ENCODE measurements around the gene RGS11.

DNA sequence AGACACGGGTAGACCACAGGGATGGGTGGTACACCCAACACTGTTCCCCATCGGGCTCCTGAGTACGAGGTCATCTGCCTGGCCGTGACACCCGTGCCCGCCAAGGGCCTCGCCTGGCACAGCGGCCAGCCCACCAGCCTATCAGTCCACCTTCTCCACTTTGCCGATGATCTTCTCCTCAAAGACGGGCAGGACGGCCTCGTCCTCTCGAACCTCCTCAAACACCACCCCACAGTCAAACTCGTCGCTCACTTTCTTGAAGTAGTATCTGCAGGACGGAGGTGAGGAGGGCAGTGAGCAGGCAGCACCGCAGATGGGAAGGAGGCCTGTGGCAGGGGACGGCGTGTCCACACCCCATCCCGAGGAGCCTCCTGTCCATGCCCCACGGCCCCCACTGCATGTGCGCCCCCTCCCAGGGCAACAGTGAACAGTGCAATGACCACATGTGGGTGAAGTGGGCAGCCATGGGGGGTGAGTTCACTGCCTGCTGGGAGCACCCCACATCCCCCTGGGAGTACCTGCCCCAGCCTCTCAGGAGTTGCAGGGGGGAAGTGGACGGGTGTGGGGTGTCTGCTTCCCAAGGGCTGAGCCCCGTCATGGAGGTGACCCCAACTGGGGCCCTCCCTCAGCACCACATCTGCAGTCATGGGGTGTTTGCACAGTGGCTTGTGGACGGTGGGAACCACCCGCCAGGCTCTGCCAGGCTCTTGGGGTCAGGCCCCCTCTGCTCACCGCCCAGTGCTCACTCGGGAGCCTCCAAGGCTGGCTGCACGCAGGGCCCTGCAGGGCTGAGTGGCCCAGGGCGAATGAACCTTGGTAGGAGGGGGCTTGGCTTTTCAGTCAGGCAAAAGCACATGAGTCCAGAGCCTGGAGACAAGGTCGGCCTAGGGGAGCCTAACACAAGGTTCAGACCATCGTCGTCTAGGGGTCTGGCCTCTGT is 12.5 kb upstream of the RGS11 start:
- TF ChIP-seq, protein P1, sequence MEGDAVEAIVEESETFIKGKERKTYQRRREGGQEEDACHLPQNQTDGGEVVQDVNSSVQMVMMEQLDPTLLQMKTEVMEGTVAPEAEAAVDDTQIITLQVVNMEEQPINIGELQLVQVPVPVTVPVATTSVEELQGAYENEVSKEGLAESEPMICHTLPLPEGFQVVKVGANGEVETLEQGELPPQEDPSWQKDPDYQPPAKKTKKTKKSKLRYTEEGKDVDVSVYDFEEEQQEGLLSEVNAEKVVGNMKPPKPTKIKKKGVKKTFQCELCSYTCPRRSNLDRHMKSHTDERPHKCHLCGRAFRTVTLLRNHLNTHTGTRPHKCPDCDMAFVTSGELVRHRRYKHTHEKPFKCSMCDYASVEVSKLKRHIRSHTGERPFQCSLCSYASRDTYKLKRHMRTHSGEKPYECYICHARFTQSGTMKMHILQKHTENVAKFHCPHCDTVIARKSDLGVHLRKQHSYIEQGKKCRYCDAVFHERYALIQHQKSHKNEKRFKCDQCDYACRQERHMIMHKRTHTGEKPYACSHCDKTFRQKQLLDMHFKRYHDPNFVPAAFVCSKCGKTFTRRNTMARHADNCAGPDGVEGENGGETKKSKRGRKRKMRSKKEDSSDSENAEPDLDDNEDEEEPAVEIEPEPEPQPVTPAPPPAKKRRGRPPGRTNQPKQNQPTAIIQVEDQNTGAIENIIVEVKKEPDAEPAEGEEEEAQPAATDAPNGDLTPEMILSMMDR (conservative IDR thresholded peaks at IDR 0.05; ENCODE audit: low read depth in 2 of 2): no peak
- no peak for TF ChIP-seq CREB1 (CRISPR knock-in tag; IDR thresholded peaks at IDR 0.05; ENCODE audit: low read depth)
- no peak for TF ChIP-seq POLR2AphosphoS5 (IDR thresholded peaks at IDR 0.05; ENCODE audit: low read depth)
